Upper lobe of left lung (tissue), 4 donors: Measurements from ENCODE around the gene ANKRD44.

Experiments used
- CTCF ChIP-seq, 6 experiments: fragments of 450-650 bp in 4 of 6; fragments of 200-600 bp in 2 of 6; sonication (generic) in 2 of 6; IDR thresholded peaks; one replicate each; pipeline ENCODE4 v1.5.1; 2016 to 2019; ENCODE audit warnings: antibody characterized with exemption in 6 of 6
- EP300 ChIP-seq, 4 donors: sonication (generic); formaldehyde crosslinking; IDR thresholded peaks; one replicate each; pipeline ENCODE4 v1.5.1; 2017; ENCODE audit warnings: antibody characterized with exemption in 4 of 4, control low read depth in 2 of 4
- POLR2A ChIP-seq, 4 donors: fragments of 450-650 bp; IDR thresholded peaks; one replicate each; pipeline ENCODE4 v1.5.1; 2016 to 2017; ENCODE audit warnings: antibody characterized with exemption in 4 of 4, mild to moderate bottlenecking in 2 of 4
- POLR2AphosphoS5 ChIP-seq, 2 donors: sonication (generic); formaldehyde crosslinking; IDR thresholded peaks; one replicate each; pipeline ENCODE4 v1.5.1; 2017; ENCODE audit warnings: antibody characterized with exemption in 2 of 2

DNA sequence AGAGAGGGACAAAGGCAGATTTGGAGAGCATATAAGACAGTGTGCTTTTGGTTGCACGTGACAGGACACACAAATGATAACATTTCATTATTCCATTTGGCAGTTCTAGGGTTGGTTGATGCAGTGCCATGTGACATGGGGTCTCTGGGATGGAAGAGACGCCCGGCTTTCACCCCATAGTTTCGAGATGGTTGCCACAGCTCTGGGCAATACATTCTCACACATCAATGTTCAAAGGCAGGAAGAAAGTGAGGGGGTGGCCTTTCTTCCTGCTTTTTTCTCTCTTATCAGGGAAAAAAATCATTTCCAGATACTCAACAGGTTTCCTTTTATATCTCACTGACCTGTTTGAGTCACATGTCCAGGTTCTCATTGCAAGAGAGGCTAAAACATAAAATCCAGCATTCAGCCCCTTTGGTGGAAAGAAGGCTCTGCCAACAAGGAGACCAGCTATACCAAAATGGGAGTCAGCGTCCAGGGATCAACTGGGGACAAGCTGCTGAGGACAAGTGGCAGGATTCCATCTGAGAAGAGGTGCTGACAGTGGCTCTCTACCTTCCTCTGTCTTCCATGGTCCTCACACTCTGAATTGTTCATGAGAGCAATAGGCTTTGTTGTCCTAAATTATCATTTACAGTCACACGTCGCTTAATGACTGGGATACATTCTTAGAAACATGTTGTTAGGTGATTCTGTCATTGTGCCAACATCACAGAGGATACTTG lies 29.1 kb upstream of the ANKRD44 start:
- TF ChIP-seq POLR2A (IDR thresholded peaks at IDR 0.05), result no peak
- TF ChIP-seq POLR2AphosphoS5 (IDR thresholded peaks at IDR 0.05), result no peak
- no peak for TF ChIP-seq CTCF (IDR thresholded peaks at IDR 0.05)
- no peak for TF ChIP-seq EP300 (IDR thresholded peaks at IDR 0.05)
